IMR-90 (cell line): ENCODE measurements around the gene P2RX5. TPM values are rescaled to one million over a fixed set of nuclear protein-coding genes. Genes with fewer than 3 reads are reported as not detected.

Source experiments
- ATAC-seq: fragments of 200-7000 bp; cut with Tn5 transposase; 2 replicates; pipeline ENCODE4 v1.9.1; 2020; ENCODE audit warnings: low read depth, mild to moderate bottlenecking, moderate library complexity
- BruUV-seq: library from RNA; stranded (reverse); fragments of 400-500 nt; replicated peaks from 2 replicates; lab custom pipeline; 2021; lab: Mats Ljungman, UMichigan
- CTCF ChIA-PET: fragments of 300-600 bp; formaldehyde crosslinking; extraction: SDS; loops from one replicate; lab custom pipeline; 2021; ENCODE audit warnings: antibody characterized with exemption; lab: Yijun Ruan, JAX
- POLR2A ChIA-PET: fragments of 300-600 bp; sonication (Branson Sonifier 250); formaldehyde crosslinking; loops from one replicate; lab custom pipeline; 2022; ENCODE audit warnings: antibody characterized with exemption; ENCODE audit not compliant: unreplicated experiment; lab: Charles Lee
- DNase-seq: peaks from one replicate; pipeline ENCODE4 v3.0.0; 2013
- H2AFZ ChIP-seq: replicated peaks from 2 replicates; pipeline ENCODE3; 2013; ENCODE audit warnings: low read length, mild to moderate bottlenecking; ENCODE audit not compliant: poor library complexity
- H2AK5ac ChIP-seq: 2 replicates; pipeline ENCODE4 v1.6.1; 2013; ENCODE audit warnings: low read depth, low read length, inconsistent platforms
- H2AK9ac ChIP-seq: replicated peaks from 2 replicates; pipeline ENCODE3; 2013; ENCODE audit warnings: mild to moderate bottlenecking, low read depth, low read length, moderate library complexity; ENCODE audit not compliant: poor library complexity
- H2BK120ac ChIP-seq: 2 replicates; pipeline ENCODE4 v1.6.1; 2013; ENCODE audit warnings: low read depth, low read length, inconsistent platforms
- H2BK15ac ChIP-seq: 3 replicates; pipeline ENCODE4 v1.6.1; 2013; ENCODE audit warnings: low read depth, low read length, inconsistent platforms
- H2BK20ac ChIP-seq: 2 replicates; pipeline ENCODE4 v1.6.1; 2013; ENCODE audit warnings: low read depth, mild to moderate bottlenecking, inconsistent platforms, low read length, moderate library complexity
- H2BK5ac ChIP-seq: 2 replicates; pipeline ENCODE4 v1.6.1; 2013; ENCODE audit warnings: mild to moderate bottlenecking, low read depth, low read length, inconsistent platforms; ENCODE audit not compliant: poor library complexity, severe bottlenecking
- H3K14ac ChIP-seq: replicated peaks from 2 replicates; pipeline ENCODE4 v1.6.1; 2013; ENCODE audit warnings: low read depth, low read length, inconsistent platforms
- H3K18ac ChIP-seq: 2 replicates; pipeline ENCODE4 v1.6.1; 2013; ENCODE audit warnings: low read depth, low read length, control low read depth
- H3K23ac ChIP-seq: 2 replicates; pipeline ENCODE4 v1.6.1; 2013; ENCODE audit warnings: low read depth, low read length, inconsistent platforms
- H3K27ac ChIP-seq: 2 replicates; pipeline ENCODE4 v1.5.1; 2013; ENCODE audit warnings: mild to moderate bottlenecking, control low read depth, low read length; ENCODE audit not compliant: insufficient read depth
- H3K27me3 ChIP-seq: 2 replicates; pipeline ENCODE4 v1.6.1; 2013; ENCODE audit warnings: low read length; ENCODE audit not compliant: control insufficient read depth, insufficient read depth
- H3K36me3 ChIP-seq: 2 replicates; pipeline ENCODE4 v1.6.1; 2013; ENCODE audit warnings: low read length, mixed read lengths; ENCODE audit not compliant: control insufficient read depth, insufficient read depth
- H3K4ac ChIP-seq: 2 replicates; pipeline ENCODE4 v1.6.1; 2013; ENCODE audit warnings: low read depth, low read length, inconsistent platforms
- H3K4me1 ChIP-seq: 2 replicates; pipeline ENCODE4 v1.6.1; 2013; ENCODE audit warnings: low read length, mixed read lengths; ENCODE audit not compliant: control insufficient read depth, insufficient read depth
- H3K4me2 ChIP-seq: 2 replicates; pipeline ENCODE4 v1.6.1; 2013; ENCODE audit warnings: low read depth, mild to moderate bottlenecking, control low read depth, low read length, moderate library complexity
- H3K4me3 ChIP-seq: 2 replicates; pipeline ENCODE4 v1.5.1; 2013; ENCODE audit warnings: low read depth, mild to moderate bottlenecking, control low read depth, low read length, moderate library complexity; ENCODE audit not compliant: insufficient read depth
- H3K56ac ChIP-seq: 2 replicates; pipeline ENCODE4 v1.6.1; 2013; ENCODE audit warnings: low read length, inconsistent platforms; ENCODE audit not compliant: insufficient read depth; ENCODE audit errors: extremely low read depth
- H3K79me1 ChIP-seq, 2 experiments: 2 replicates each; pipeline ENCODE4 v1.6.1; 2013; ENCODE audit warnings: low read length in 2 of 2, inconsistent platforms in 1 of 2, low read depth in 1 of 2
- H3K9ac ChIP-seq: 2 replicates; pipeline ENCODE4 v1.6.1; 2013; ENCODE audit warnings: low read depth, low read length, control low read depth
- H3K9me1 ChIP-seq: 2 replicates; pipeline ENCODE4 v1.6.1; 2013; ENCODE audit warnings: low read length, inconsistent platforms; ENCODE audit not compliant: insufficient read depth
- H3K9me3 ChIP-seq: 2 replicates; pipeline ENCODE4 v1.6.1; 2013; ENCODE audit warnings: low read length; ENCODE audit not compliant: control insufficient read depth, insufficient read depth
- H4K20me1 ChIP-seq: 2 replicates; pipeline ENCODE4 v1.6.1; 2013; ENCODE audit warnings: low read length, inconsistent platforms; ENCODE audit not compliant: insufficient read depth
- H4K5ac ChIP-seq: 2 replicates; pipeline ENCODE4 v1.6.1; 2013; ENCODE audit warnings: mild to moderate bottlenecking, low read depth, low read length, control low read depth
- H4K8ac ChIP-seq, 2 experiments: 2 replicates each; pipeline ENCODE4 v1.6.1; 2013; ENCODE audit warnings: low read depth in 2 of 2, low read length in 2 of 2, control low read depth in 1 of 2, inconsistent platforms in 1 of 2
- H4K91ac ChIP-seq: 2 replicates; pipeline ENCODE4 v1.6.1; 2013; ENCODE audit warnings: low read depth, low read length, inconsistent platforms; ENCODE audit not compliant: insufficient read depth
- CEBPB ChIP-seq: IDR thresholded peaks from 2 replicates; pipeline ENCODE4 v1.6.1; 2012; ENCODE audit warnings: low read depth, low read length, improper control_type of control experiment
- CHD1 ChIP-seq: IDR thresholded peaks from 2 replicates; pipeline ENCODE4 v1.6.1; 2012; ENCODE audit warnings: low read depth, low read length, improper control_type of control experiment
- USF2 ChIP-seq: fragments of 150-350 bp; IDR thresholded peaks from 2 replicates; pipeline ENCODE4 v1.6.1; 2017; ENCODE audit warnings: mild to moderate bottlenecking, antibody characterized with exemption, low read length, low read depth
- WGBS, 2 experiments: methylation state at CpG; one replicate each; pipeline versions ENCODE4 v1.1.5 to v1.1.7; 2013; ENCODE audit warnings: missing lambda C conversion rate in 2 of 2; ENCODE audit not compliant: insufficient read length in 1 of 2; ENCODE audit errors: extremely low coverage in 2 of 2; 5-methylcytosine and 5-hydroxymethylcytosine counted together
- dilution Hi-C: fragments of 300-500 bp; cut with HindIII; formaldehyde crosslinking; loops from one replicate; pipeline ENCODE4 v1.14.3; 2018; ENCODE audit warnings: low sequenced_read_pairs; ENCODE audit not compliant: unreplicated experiment
- in situ Hi-C: fragments of 300-500 bp; cut with MboI; formaldehyde crosslinking; loops from 3 replicates; pipeline ENCODE4 v1.14.3; 2019; ENCODE audit warnings: low sequenced_read_pairs, inconsistent platforms, mixed read lengths
- intact Hi-C: fragments of 100-400 bp; cut with micrococcal nuclease; formaldehyde crosslinking; loops from 2 replicates; pipeline ENCODE4 v1.10.0; 2022
- polyA plus RNA-seq, 3 experiments: library from polyadenylated mRNA; depleted of rRNA; stranded (reverse); fragments of >200 nt; gene quantifications; 2 replicates each; pipeline ENCODE4 v1.2.3, GENCODE V29; 2012; ENCODE audit warnings: low replicate concordance in 1 of 3
- total RNA-seq: library from RNA; depleted of rRNA; stranded (reverse); fragments of >200 nt; gene quantifications from 2 replicates; pipeline ENCODE4 v1.2.3, GENCODE V29; 2012; rRNA removed
- TF ChIP-seq, protein P1 (sequence below): fragments of 150-350 bp; IDR thresholded peaks from 2 replicates; pipeline ENCODE4 v1.6.1; 2016; ENCODE audit warnings: low read depth, mild to moderate bottlenecking, low read length, moderate library complexity, borderline replicate concordance

P2RX5 gene
- total and polyA plus RNA-seq, 2 of the 4 experiments (the other 2 are of a cell fraction) = 1.8 to 3.7 TPM

- in situ Hi-C loops = no loop called here
- WGBS, 2 experiments = 96% methylated on average over 3 of the region's 16 CpGs; no CpG with 5 or more reads in 1 of the 2 experiments
These were observed 68.9 kb downstream of the P2RX5 start for GRCh38 chr17:3626831-3627768.

More at GRCh38 chr17:3626831-3627768, 68.9 kb downstream of the P2RX5 start:
- no peak overlapping the region for H2BK20ac ChIP-seq
- CTCF ChIA-PET = no interaction called here
- intact Hi-C loops (no loop called here), dilution Hi-C loops (no loop called here)
- no peak overlapping the region for H2BK120ac ChIP-seq
- TF ChIP-seq, protein P1, sequence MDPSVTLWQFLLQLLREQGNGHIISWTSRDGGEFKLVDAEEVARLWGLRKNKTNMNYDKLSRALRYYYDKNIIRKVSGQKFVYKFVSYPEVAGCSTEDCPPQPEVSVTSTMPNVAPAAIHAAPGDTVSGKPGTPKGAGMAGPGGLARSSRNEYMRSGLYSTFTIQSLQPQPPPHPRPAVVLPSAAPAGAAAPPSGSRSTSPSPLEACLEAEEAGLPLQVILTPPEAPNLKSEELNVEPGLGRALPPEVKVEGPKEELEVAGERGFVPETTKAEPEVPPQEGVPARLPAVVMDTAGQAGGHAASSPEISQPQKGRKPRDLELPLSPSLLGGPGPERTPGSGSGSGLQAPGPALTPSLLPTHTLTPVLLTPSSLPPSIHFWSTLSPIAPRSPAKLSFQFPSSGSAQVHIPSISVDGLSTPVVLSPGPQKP = no peak
- TF ChIP-seq USF2 = no peak
- no peak for TF ChIP-seq CEBPB
- TF ChIP-seq CHD1 = no peak
- ATAC-seq (no peak), DNase-seq (no peak)
- H3K4me2 ChIP-seq = no peak overlapping the region
- H3K4me3 ChIP-seq = no peak overlapping the region
- BruUV-seq = no TSS peak
- no peak overlapping the region for H2BK5ac ChIP-seq
- no peak overlapping the region for H3K23ac ChIP-seq
- H4K8ac ChIP-seq = no peak overlapping the region
- H3K9ac ChIP-seq = no peak overlapping the region
- H4K5ac ChIP-seq = no peak overlapping the region
- no peak overlapping the region for H3K56ac ChIP-seq
- H2AK9ac ChIP-seq = no peak overlapping the region
- H3K14ac ChIP-seq = no peak overlapping the region
- H3K18ac ChIP-seq = no peak overlapping the region
- H3K36me3 ChIP-seq = peaks cover 44% of the 10 kb centered on the region
- no peak overlapping the region for H3K4ac ChIP-seq
- peaks cover 3 to 15% of the 10 kb centered on the region in 2 experiments; a peak in 3 of 4 replicates for H3K79me1 ChIP-seq
- H2BK15ac ChIP-seq = no peak overlapping the region
- no peak overlapping the region for H2AFZ ChIP-seq
- H2AK5ac ChIP-seq = no peak overlapping the region
- H3K9me1 ChIP-seq = no peaks in the 10 kb centered on the region
- no peaks in the 10 kb centered on the region for H3K27me3 ChIP-seq
- no peak overlapping the region for H4K91ac ChIP-seq
- H3K27ac ChIP-seq = no peak overlapping the region
- no peaks in the 10 kb centered on the region for H3K9me3 ChIP-seq
- H4K20me1 ChIP-seq = no peaks in the 10 kb centered on the region
- no peaks in the 10 kb centered on the region for H3K4me1 ChIP-seq
- POLR2A ChIA-PET = interaction anchor here (0.5 kb wide), 1 partner anchor 852 kb away, joined by 6 read pairs; no protein-coding TSS in a partner anchor

Other genes starting within 250 kb of the P2RX5 start
- 0.18 and 0.28 TPM in 2 replicates for gene SPATA22, start 224.3 kb downstream of the P2RX5 start, total RNA-seq
- 0.23 and 0.29 TPM in 2 replicates for gene SPATA22, start 224.3 kb downstream of the P2RX5 start, polyA plus RNA-seq (2012; rRNA removed)
- not detected in 2 replicates for gene ASPA, start 220.2 kb downstream of the P2RX5 start, total RNA-seq
- 0.02 TPM in 1 of 2 replicates, not detected in the other for gene ASPA, start 220.2 kb downstream of the P2RX5 start, polyA plus RNA-seq (2012; rRNA removed)
- under 0.01 and 0.18 TPM in 2 replicates for gene TRPV3, start 138.3 kb downstream of the P2RX5 start, total RNA-seq
- 0.10 and 0.26 TPM in 2 replicates for gene TRPV3, start 138.3 kb downstream of the P2RX5 start, polyA plus RNA-seq (2012; rRNA removed)
- 0.28 and 0.54 TPM in 2 replicates for gene TRPV1, start 86.7 kb downstream of the P2RX5 start, total RNA-seq
- 1.5 and 1.9 TPM in 2 replicates for gene TRPV1, start 86.7 kb downstream of the P2RX5 start, polyA plus RNA-seq (2012; rRNA removed)
- 12.8 and 14.3 TPM in 2 replicates for gene SHPK, start 59.9 kb downstream of the P2RX5 start, total RNA-seq
- gene SHPK, start 59.9 kb downstream of the P2RX5 start, polyA plus RNA-seq (2012; rRNA removed) = 10.7 and 11.1 TPM in 2 replicates
- 4.7 and 6.9 TPM in 2 replicates for gene CTNS, start 59.4 kb downstream of the P2RX5 start, total RNA-seq
- gene CTNS, start 59.4 kb downstream of the P2RX5 start, polyA plus RNA-seq (2012; rRNA removed) = 4.7 and 5.3 TPM in 2 replicates
- gene TAX1BP3, start 27.6 kb downstream of the P2RX5 start, total RNA-seq = 146 and 170 TPM in 2 replicates
- 176 and 196 TPM in 2 replicates for gene TAX1BP3, start 27.6 kb downstream of the P2RX5 start, polyA plus RNA-seq (2012; rRNA removed)
- gene EMC6, start 27.3 kb downstream of the P2RX5 start, total RNA-seq = 10.8 and 10.9 TPM in 2 replicates
- gene EMC6, start 27.3 kb downstream of the P2RX5 start, polyA plus RNA-seq (2012; rRNA removed) = 80.5 and 84.4 TPM in 2 replicates
- 3.9 and 4.3 TPM in 2 replicates for gene HASPIN, start 27.7 kb upstream of the P2RX5 start, total RNA-seq
- 1.9 and 2.2 TPM in 2 replicates for gene HASPIN, start 27.7 kb upstream of the P2RX5 start, polyA plus RNA-seq (2012; rRNA removed)
- 47.8 and 54.1 TPM in 2 replicates for gene ITGAE, start 105.0 kb upstream of the P2RX5 start, total RNA-seq
- gene ITGAE, start 105.0 kb upstream of the P2RX5 start, polyA plus RNA-seq (2012; rRNA removed) = 57.8 and 60.8 TPM in 2 replicates
- 10.8 and 15.6 TPM in 2 replicates for gene NCBP3, start 150.1 kb upstream of the P2RX5 start, total RNA-seq
- 13.5 and 21.0 TPM in 2 replicates for gene NCBP3, start 150.1 kb upstream of the P2RX5 start, polyA plus RNA-seq (2012; rRNA removed)
- 4.1 and 4.2 TPM in 2 replicates for gene CAMKK1, start 196.9 kb upstream of the P2RX5 start, total RNA-seq
- gene CAMKK1, start 196.9 kb upstream of the P2RX5 start, polyA plus RNA-seq (2012; rRNA removed) = 7.7 and 8.2 TPM in 2 replicates
- gene P2RX1, start 220.3 kb upstream of the P2RX5 start, total RNA-seq = not detected in 2 replicates
- not detected in 2 replicates for gene P2RX1, start 220.3 kb upstream of the P2RX5 start, polyA plus RNA-seq (2012; rRNA removed)